Prostate gland (tissue), 2 donors: ENCODE measurements around the gene CEACAM16. TPM values are rescaled to one million over a fixed set of nuclear protein-coding genes. Genes with fewer than 3 reads are reported as not detected.

Experiments used
- DNase-seq: peaks from one replicate; pipeline ENCODE4 v3.0.0-alpha.2; 2019; ENCODE audit warnings: low spot score
- H3K27ac ChIP-seq, 2 donors: fragments of 200-600 bp; sonication (generic); 2 replicates each; pipeline ENCODE4 v1.5.1; 2017 to 2019
- H3K27me3 ChIP-seq: fragments of 200-600 bp; sonication (generic); replicated peaks from 2 replicates; pipeline ENCODE4 v1.5.1; 2019; ENCODE audit not compliant: insufficient read depth
- H3K36me3 ChIP-seq, 2 donors: fragments of 200-600 bp; sonication (generic); 1 replicate in 1 of 2; 2 replicates in 1 of 2; pipeline versions ENCODE4 v1.5.1 to v1.8.1; 2017 to 2019
- H3K4me1 ChIP-seq: fragments of 200-600 bp; sonication (generic); replicated peaks from 2 replicates; pipeline ENCODE4 v1.5.1; 2019
- H3K4me3 ChIP-seq, 2 donors: fragments of 200-600 bp; sonication (generic); 2 replicates each; pipeline ENCODE4 v1.5.1; 2017 to 2019
- H3K9me3 ChIP-seq: fragments of 200-600 bp; sonication (generic); 2 replicates; pipeline ENCODE4 v1.5.1; 2017
- POLR2A ChIP-seq: fragments of 450-650 bp; IDR thresholded peaks from one replicate; pipeline ENCODE4 v1.6.1; 2016; ENCODE audit warnings: antibody characterized with exemption, mild to moderate bottlenecking
- POLR2AphosphoS5 ChIP-seq: sonication (generic); formaldehyde crosslinking; IDR thresholded peaks from one replicate; pipeline ENCODE4 v1.6.1; 2017; ENCODE audit warnings: antibody characterized with exemption
- WGBS: methylation state at CpG from one replicate; pipeline ENCODE4 v1.1.5; 2018; 5-methylcytosine and 5-hydroxymethylcytosine counted together
- intact Hi-C: fragments of 100-400 bp; cut with DNase I; formaldehyde crosslinking; loops from one replicate; pipeline ENCODE4 v1.14.2; 2022
- total RNA-seq, 2 donors: library from RNA; depleted of rRNA; stranded (reverse); fragments of >200 nt; gene quantifications; one replicate each; pipeline ENCODE4 v1.1.0, GENCODE V29; 2016
- TF ChIP-seq, protein P1 (sequence below), 4 experiments: fragments of 200-600 bp in 2 of 4; fragments of 450-650 bp in 2 of 4; sonication (generic) in 2 of 4; IDR thresholded peaks; 1 replicate in 3 of 4; 2 replicates in 1 of 4; pipeline ENCODE4 v1.5.1; 2016 to 2019; ENCODE audit warnings: antibody characterized with exemption in 4 of 4, mild to moderate bottlenecking in 2 of 4, moderate library complexity in 2 of 4

The CEACAM16 gene
- total RNA-seq, 2 donors from 2014 or later = not detected

DNA sequence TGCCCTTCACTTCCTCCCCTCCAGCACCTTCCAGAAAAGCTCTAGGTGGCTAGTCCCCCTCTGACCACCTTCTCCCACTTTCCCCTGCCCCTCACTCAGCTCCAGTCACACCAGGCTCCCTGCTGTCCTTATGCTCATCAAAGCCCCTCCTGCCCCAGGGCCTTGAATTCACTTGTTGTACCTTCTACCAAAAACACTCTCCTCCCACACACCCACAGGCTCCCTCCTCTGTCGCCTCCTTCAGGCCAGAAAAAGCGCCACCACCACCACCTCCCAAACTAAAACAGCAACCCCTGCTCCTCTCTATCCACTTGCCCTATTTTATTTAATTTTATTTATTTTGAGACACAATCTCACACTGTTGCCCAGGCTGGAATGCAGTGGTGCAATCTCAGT, 4.8 kb upstream of the CEACAM16 start:
- Histone ChIP-seq H3K27ac (peak overlapping the region; percentile 72 to 87), H3K4me1 (no peaks in the 10 kb centered on the region), H3K4me3 (no peak overlapping the region), H3K36me3 (no peaks in the 10 kb centered on the region), H3K9me3 (no peaks in the 10 kb centered on the region), H3K27me3 (no peaks in the 10 kb centered on the region)
- intact Hi-C loops = no loop called here
- no peak for DNase-seq
- TF ChIP-seq POLR2AphosphoS5 = no peak
- TF ChIP-seq, protein P1, sequence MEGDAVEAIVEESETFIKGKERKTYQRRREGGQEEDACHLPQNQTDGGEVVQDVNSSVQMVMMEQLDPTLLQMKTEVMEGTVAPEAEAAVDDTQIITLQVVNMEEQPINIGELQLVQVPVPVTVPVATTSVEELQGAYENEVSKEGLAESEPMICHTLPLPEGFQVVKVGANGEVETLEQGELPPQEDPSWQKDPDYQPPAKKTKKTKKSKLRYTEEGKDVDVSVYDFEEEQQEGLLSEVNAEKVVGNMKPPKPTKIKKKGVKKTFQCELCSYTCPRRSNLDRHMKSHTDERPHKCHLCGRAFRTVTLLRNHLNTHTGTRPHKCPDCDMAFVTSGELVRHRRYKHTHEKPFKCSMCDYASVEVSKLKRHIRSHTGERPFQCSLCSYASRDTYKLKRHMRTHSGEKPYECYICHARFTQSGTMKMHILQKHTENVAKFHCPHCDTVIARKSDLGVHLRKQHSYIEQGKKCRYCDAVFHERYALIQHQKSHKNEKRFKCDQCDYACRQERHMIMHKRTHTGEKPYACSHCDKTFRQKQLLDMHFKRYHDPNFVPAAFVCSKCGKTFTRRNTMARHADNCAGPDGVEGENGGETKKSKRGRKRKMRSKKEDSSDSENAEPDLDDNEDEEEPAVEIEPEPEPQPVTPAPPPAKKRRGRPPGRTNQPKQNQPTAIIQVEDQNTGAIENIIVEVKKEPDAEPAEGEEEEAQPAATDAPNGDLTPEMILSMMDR (IDR thresholded peaks at IDR 0.05) = no peak
- TF ChIP-seq POLR2A = no peak
- WGBS = 83% methylated on average over 2 of the region's 2 CpGs

DNA sequence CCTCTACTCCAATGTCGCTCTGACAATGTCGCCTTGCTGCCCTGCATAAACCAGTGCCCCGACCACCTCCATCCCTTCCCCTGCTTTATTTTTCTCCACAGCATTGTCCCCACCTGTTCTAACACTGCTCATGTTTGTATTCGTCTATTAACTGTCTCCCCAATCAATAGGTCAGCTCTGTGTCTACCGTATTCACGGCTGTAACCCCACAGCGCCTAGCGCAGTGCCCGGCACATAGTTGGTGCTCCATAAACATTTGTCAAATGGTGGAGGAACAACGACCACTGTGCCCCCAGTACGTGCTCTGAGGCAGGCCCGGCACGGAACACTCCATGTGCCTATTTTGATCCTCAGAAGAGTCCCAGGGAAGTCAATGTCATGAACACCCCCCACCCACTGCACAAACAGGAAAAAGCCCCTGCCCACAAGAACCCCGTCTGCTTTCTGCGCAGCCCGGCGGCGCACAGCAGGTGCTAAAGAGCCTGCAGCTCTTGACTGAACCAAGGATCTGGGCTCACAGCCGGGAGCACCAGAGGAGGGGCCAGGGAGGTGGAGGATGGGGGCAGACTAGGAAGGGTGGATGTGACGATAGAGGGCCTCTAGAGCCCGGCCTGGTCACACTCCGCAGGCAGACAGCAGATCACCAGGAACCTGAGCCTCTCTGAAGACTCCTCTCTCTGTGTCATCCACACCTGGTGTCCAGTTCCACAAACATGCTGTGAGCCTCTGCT, 1.8 kb upstream of the CEACAM16 start:
- no peak overlapping the region for H3K4me3 ChIP-seq
- intact Hi-C loops = no loop called here
- 68% methylated on average over 22 of the region's 22 CpGs for WGBS
- TF ChIP-seq POLR2A (no peak), POLR2AphosphoS5 (no peak)
- TF ChIP-seq, protein P1 (IDR thresholded peaks at IDR 0.05) = no peak
- no peak for DNase-seq
- no peaks in the 10 kb centered on the region for H3K4me1 ChIP-seq
- no peaks in the 10 kb centered on the region for H3K36me3 ChIP-seq
- H3K9me3 ChIP-seq = no peaks in the 10 kb centered on the region
- H3K27ac ChIP-seq = peak overlapping the region in 1 of 2 donors; percentile 17
- no peaks in the 10 kb centered on the region for H3K27me3 ChIP-seq

DNA sequence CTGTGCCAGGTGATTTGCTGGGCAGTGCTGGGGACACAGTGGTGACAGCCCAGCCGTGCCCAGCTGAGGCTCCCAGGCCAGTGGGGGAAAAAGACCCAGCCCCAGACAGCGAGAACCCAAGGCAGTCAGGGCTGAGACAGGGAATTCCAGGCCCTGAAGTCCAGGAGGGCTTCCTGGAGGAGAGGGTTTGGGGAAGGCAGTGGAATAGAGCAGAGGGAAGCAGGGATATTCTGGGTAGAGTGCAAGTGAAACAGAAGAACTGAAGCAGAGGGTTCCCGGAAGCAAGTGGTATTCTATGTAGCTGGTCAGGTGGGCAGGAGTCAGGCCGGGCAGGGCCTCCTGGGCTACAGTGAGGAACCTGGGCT, 1.3 kb upstream of the CEACAM16 start:
- WGBS = 93% methylated on average over 4 of the region's 4 CpGs
- H3K27ac ChIP-seq = peak overlapping the region in 1 of 2 donors; percentile 17
- H3K27me3 ChIP-seq = no peaks in the 10 kb centered on the region
- no peak for DNase-seq
- H3K4me1 ChIP-seq = no peaks in the 10 kb centered on the region
- H3K4me3 ChIP-seq = no peak overlapping the region
- H3K9me3 ChIP-seq = no peaks in the 10 kb centered on the region
- no peaks in the 10 kb centered on the region for H3K36me3 ChIP-seq
- TF ChIP-seq POLR2AphosphoS5 = no peak
- TF ChIP-seq, protein P1 (IDR thresholded peaks at IDR 0.05) = no peak
- intact Hi-C loops = no loop called here

DNA sequence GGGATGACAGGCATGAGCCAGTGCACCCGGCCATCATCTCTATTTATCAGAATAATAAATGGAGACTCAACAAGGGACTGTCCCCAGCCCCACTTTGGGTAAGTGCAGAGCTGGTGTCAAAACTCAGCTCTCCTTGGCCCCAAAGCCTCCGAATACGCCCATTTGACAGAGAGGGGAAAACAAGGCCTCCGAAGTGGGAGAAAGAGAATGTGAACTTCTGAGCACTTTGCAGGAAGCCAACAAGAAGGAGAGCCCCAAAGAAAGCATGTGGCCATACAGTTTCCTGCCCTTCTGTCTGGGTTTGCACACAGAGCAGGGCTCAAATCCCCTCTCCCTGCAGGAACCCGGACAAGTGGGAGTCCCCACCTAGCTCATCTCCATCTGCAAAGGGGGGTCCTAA, 1.6 kb downstream of the CEACAM16 start:
- DNase-seq = no peak
- Histone ChIP-seq H3K36me3 (no peaks in the 10 kb centered on the region), H3K27ac (no peak overlapping the region), H3K4me1 (no peaks in the 10 kb centered on the region), H3K4me3 (no peak overlapping the region), H3K27me3 (no peaks in the 10 kb centered on the region), H3K9me3 (no peaks in the 10 kb centered on the region)
- TF ChIP-seq POLR2A (no peak), POLR2AphosphoS5 (no peak)
- TF ChIP-seq, protein P1 (IDR thresholded peaks at IDR 0.05) = no peak
- 88% methylated on average over 5 of the region's 5 CpGs for WGBS
- intact Hi-C loops = no loop called here

DNA sequence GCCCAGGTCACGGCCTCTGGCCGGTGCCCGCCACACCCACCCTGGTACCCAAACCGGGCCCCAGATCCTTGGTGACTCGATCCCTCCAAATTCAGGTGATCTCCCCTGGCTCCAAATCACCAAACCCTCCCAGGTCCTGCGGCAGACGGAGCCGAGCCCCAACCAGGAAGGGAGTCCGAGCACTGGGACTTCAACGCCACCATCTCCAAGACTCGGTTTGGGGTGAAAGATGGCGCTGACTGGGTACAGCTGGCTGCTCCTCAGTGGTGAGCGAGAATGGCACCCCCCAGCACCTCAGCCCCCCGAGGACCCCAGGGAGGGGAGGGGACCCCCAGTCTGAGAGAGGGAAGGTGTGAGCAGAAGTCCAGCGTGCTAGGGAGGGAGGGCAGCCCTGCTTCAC, 2.3 kb downstream of the CEACAM16 start:
- no peak overlapping the region for H3K4me3 ChIP-seq
- H3K4me1 ChIP-seq = no peaks in the 10 kb centered on the region
- no peak overlapping the region for H3K27ac ChIP-seq
- no peaks in the 10 kb centered on the region for H3K36me3 ChIP-seq
- intact Hi-C loops = no loop called here
- WGBS = 84% methylated on average over 15 of the region's 15 CpGs
- H3K27me3 ChIP-seq = no peaks in the 10 kb centered on the region
- no peaks in the 10 kb centered on the region for H3K9me3 ChIP-seq
- no peak for DNase-seq
- TF ChIP-seq POLR2A (no peak), POLR2AphosphoS5 (no peak)
- TF ChIP-seq, protein P1 (IDR thresholded peaks at IDR 0.05) = no peak
